ENCODE data around the gene SPTBN1. TPM values are rescaled to one million over a fixed set of nuclear protein-coding genes. Genes with fewer than 3 reads are reported as not detected.

Gene SPTBN1
- total and polyA plus RNA-seq, 2 experiments from 2014 or later, result 125 to 435 TPM

DNA sequence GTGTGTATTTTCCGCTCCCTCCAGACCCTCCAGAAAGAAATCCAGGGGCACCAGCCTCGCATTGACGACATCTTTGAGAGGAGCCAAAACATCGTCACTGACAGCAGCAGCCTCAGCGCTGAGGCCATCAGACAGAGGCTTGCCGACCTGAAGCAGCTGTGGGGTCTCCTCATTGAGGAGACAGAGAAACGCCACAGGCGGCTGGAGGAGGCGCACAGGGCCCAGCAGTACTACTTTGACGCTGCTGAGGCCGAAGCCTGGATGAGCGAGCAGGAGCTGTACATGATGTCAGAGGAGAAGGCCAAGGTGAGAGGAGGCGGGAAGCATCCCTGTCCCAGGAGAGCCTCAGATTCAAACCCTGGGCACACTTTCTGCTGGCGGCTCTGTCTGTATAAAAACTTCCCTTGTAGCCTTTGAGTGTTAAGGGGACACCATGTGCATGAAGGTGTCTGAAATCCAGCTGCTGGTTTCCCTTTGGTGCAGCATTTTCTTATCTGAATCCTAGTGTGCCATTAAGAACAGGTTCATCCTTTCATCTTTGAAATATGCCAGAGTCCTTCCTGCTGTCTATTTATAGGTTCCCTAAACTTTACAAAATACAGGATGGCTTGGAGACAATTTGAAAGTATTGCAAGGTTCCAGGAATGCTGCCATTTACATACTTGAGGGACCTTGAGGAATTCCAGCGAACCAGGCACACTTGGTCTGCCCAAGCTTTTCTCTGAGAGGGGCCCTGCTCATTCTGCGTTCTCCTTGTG lies 190.2 kb downstream of the SPTBN1 start:
- peak in 1 of 2 donors; percentile 23 for DNase-seq (ENCODE audit: low read depth in 1 of 2, low spot score in 1 of 2)
- Histone ChIP-seq H3K4me3 (no peak overlapping the region), H3K27ac (peak overlapping the region; percentile 75), H3K36me3 (peaks cover 91% of the 10 kb centered on the region), H3K9me3 (ENCODE audit: low read depth) (no peaks in the 10 kb centered on the region), H3K4me1 (ENCODE audit: low read depth) (peaks cover 7% of the 10 kb centered on the region), H3K27me3 (no peaks in the 10 kb centered on the region)
- TF ChIP-seq, protein P1, sequence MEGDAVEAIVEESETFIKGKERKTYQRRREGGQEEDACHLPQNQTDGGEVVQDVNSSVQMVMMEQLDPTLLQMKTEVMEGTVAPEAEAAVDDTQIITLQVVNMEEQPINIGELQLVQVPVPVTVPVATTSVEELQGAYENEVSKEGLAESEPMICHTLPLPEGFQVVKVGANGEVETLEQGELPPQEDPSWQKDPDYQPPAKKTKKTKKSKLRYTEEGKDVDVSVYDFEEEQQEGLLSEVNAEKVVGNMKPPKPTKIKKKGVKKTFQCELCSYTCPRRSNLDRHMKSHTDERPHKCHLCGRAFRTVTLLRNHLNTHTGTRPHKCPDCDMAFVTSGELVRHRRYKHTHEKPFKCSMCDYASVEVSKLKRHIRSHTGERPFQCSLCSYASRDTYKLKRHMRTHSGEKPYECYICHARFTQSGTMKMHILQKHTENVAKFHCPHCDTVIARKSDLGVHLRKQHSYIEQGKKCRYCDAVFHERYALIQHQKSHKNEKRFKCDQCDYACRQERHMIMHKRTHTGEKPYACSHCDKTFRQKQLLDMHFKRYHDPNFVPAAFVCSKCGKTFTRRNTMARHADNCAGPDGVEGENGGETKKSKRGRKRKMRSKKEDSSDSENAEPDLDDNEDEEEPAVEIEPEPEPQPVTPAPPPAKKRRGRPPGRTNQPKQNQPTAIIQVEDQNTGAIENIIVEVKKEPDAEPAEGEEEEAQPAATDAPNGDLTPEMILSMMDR (IDR thresholded peaks at IDR 0.05; ENCODE audit: low read depth, low read length), result no peak

GRCh38 chr2:54648256-54648655 lies 192.1 kb downstream of the SPTBN1 start:
- TF ChIP-seq, protein P1 (IDR thresholded peaks at IDR 0.05; ENCODE audit: low read depth, low read length), result no peak
- peaks cover 7% of the 10 kb centered on the region for H3K4me1 ChIP-seq (ENCODE audit: low read depth)
- H3K27ac ChIP-seq, result no peak overlapping the region
- peaks cover 94% of the 10 kb centered on the region for H3K36me3 ChIP-seq
- DNase-seq (ENCODE audit: low read depth in 1 of 2, low spot score in 1 of 2), result no peak
- H3K4me3 ChIP-seq, result no peak overlapping the region
- H3K9me3 ChIP-seq (ENCODE audit: low read depth), result no peaks in the 10 kb centered on the region
- no peaks in the 10 kb centered on the region for H3K27me3 ChIP-seq

- no peak for DNase-seq (ENCODE audit: low read depth in 1 of 2, low spot score in 1 of 2)
- peaks cover 96% of the 10 kb centered on the region for H3K36me3 ChIP-seq
- no peak overlapping the region for H3K4me3 ChIP-seq
- no peak overlapping the region for H3K27ac ChIP-seq
- peaks cover 7% of the 10 kb centered on the region for H3K4me1 ChIP-seq (ENCODE audit: low read depth)
- H3K9me3 ChIP-seq (ENCODE audit: low read depth), result no peaks in the 10 kb centered on the region
- TF ChIP-seq, protein P1 (IDR thresholded peaks at IDR 0.05; ENCODE audit: low read depth, low read length), result no peak
- H3K27me3 ChIP-seq, result no peaks in the 10 kb centered on the region
Measured at GRCh38 chr2:54649191-54649590, 193.1 kb downstream of the SPTBN1 start.

DNA sequence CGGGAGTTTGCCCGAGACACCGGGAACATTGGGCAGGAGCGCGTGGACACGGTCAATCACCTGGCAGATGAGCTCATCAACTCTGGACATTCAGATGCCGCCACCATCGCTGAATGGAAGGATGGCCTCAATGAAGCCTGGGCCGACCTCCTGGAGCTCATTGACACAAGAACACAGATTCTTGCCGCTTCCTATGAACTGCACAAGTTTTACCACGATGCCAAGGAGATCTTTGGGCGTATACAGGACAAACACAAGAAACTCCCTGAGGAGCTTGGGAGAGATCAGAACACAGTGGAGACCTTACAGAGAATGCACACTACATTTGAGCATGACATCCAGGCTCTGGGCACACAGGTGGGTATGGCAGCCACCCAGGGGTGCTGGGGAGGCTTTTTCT lies 193.5 kb downstream of the SPTBN1 start:
- no peak overlapping the region for H3K27ac ChIP-seq
- H3K9me3 ChIP-seq (ENCODE audit: low read depth), result no peaks in the 10 kb centered on the region
- no peaks in the 10 kb centered on the region for H3K27me3 ChIP-seq
- TF ChIP-seq, protein P1 (IDR thresholded peaks at IDR 0.05; ENCODE audit: low read depth, low read length), result no peak
- DNase-seq (ENCODE audit: low read depth in 1 of 2, low spot score in 1 of 2), result no peak
- H3K4me3 ChIP-seq, result no peak overlapping the region
- peaks cover 95% of the 10 kb centered on the region for H3K36me3 ChIP-seq
- peaks cover 7% of the 10 kb centered on the region for H3K4me1 ChIP-seq (ENCODE audit: low read depth)

- no peaks in the 10 kb centered on the region for H3K9me3 ChIP-seq (ENCODE audit: low read depth)
- TF ChIP-seq, protein P1 (IDR thresholded peaks at IDR 0.05; ENCODE audit: low read depth, low read length), result no peak
- no peak overlapping the region for H3K27ac ChIP-seq
- H3K4me3 ChIP-seq, result no peak overlapping the region
- H3K36me3 ChIP-seq, result peaks cover 93% of the 10 kb centered on the region
- H3K4me1 ChIP-seq (ENCODE audit: low read depth), result peaks cover 7% of the 10 kb centered on the region
- H3K27me3 ChIP-seq, result no peaks in the 10 kb centered on the region
- DNase-seq (ENCODE audit: low read depth in 1 of 2, low spot score in 1 of 2), result no peak
Measured at GRCh38 chr2:54650612-54651011, 194.5 kb downstream of the SPTBN1 start.
